NCI-H2227 (cell line): Measurements from ENCODE around the gene ELAVL4.
"Not testable (repeated sequence)": the region's sequence is repeated elsewhere in the genome, so short reads cannot be mapped to it uniquely, and the experiment has no call there.

Experiments
- DNase-seq: peaks from one replicate; lab custom pipeline; 2025; ENCODE audit not compliant: unreplicated experiment; lab: John Stamatoyannopoulos, UW

Gene ELAVL4

GRCh38 chr1:50123071-50123470 is 14.4 kb downstream of the ELAVL4 start:
- no peak for DNase-seq

GRCh38 chr1:50126927-50127715 is 18.4 kb downstream of the ELAVL4 start:
- no peak for DNase-seq

- peak; percentile 55 for DNase-seq
Measured at GRCh38 chr1:50129201-50129600, 20.5 kb downstream of the ELAVL4 start.

GRCh38 chr1:50132347-50132894 is 23.7 kb downstream of the ELAVL4 start:
- peak; percentile 86 for DNase-seq

- DNase-seq = peak; percentile 30
Measured at GRCh38 chr1:50135716-50136115, 27.0 kb downstream of the ELAVL4 start.

- DNase-seq = no peak
Measured at GRCh38 chr1:50139339-50140181, 30.8 kb downstream of the ELAVL4 start.

GRCh38 chr1:50140182-50140447 is 31.4 kb downstream of the ELAVL4 start:
- DNase-seq = no peak

GRCh38 chr1:50147191-50147850 is 38.6 kb downstream of the ELAVL4 start:
- no peak for DNase-seq

GRCh38 chr1:50148142-50148923 is 39.6 kb downstream of the ELAVL4 start:
- DNase-seq = no peak

- DNase-seq = no peak
Measured at GRCh38 chr1:50152236-50152635, 43.5 kb downstream of the ELAVL4 start.

- DNase-seq = no peak
Measured at GRCh38 chr1:50155541-50155940, 46.8 kb downstream of the ELAVL4 start.

GRCh38 chr1:50156241-50157010 is 47.7 kb downstream of the ELAVL4 start:
- DNase-seq = no peak

GRCh38 chr1:50157306-50157941 is 48.7 kb downstream of the ELAVL4 start:
- no peak for DNase-seq

GRCh38 chr1:50158421-50158820 is 49.7 kb downstream of the ELAVL4 start:
- no peak for DNase-seq

GRCh38 chr1:50163680-50164079 is 55.0 kb downstream of the ELAVL4 start:
- DNase-seq = no peak

- DNase-seq = not testable (repeated sequence)
Measured at GRCh38 chr1:50166351-50166750, 57.6 kb downstream of the ELAVL4 start.

GRCh38 chr1:50172299-50172698 is 63.6 kb downstream of the ELAVL4 start:
- no peak for DNase-seq

GRCh38 chr1:50174101-50174500 is 65.4 kb downstream of the ELAVL4 start:
- DNase-seq = no peak
